Inflammatory macrophage (primary cell): ENCODE results near the gene LRRC8C.

Experiments used
- DNase-seq, 2 donors: peaks; one replicate each; pipeline ENCODE4 v3.0.0-alpha.2; 2020 to 2022
- total RNA-seq, 18 experiments: gene quantifications; one replicate each; lab custom pipeline; 2026; ENCODE audit warnings: mixed read lengths in 6 of 18, inconsistent platforms in 2 of 18; lab: John Stamatoyannopoulos, UW

LRRC8C gene
- 2.7 to 150 (median 29.2) reads per million in 18 experiments for total RNA-seq

- peak; percentile 79 to 86 for DNase-seq
These were observed at the start of gene LRRC8C for GRCh38 chr1:89632657-89633247. Gene LRRC8C (plus strand): TSS chr1:89633120. CDS start chr1:89686474, 53,354 bp downstream.

GRCh38 chr1:89584211-89584610 lies 48.7 kb upstream of the LRRC8C start:
- DNase-seq: no peak

- no peak for DNase-seq
These were observed 48.1 kb upstream of the LRRC8C start for GRCh38 chr1:89584781-89585180.

- no peak for DNase-seq
These were observed 45.2 kb upstream of the LRRC8C start for GRCh38 chr1:89587729-89588161.

- no peak for DNase-seq
These were observed 44.4 kb upstream of the LRRC8C start for GRCh38 chr1:89588480-89588879.

- DNase-seq: no peak
These were observed 43.4 kb upstream of the LRRC8C start for GRCh38 chr1:89589515-89589914.

- no peak for DNase-seq
These were observed 42.4 kb upstream of the LRRC8C start for GRCh38 chr1:89590341-89591080.

- DNase-seq: peak; percentile 71 to 72
These were observed 40.0 kb upstream of the LRRC8C start for GRCh38 chr1:89592861-89593302.

GRCh38 chr1:89594096-89594740 lies 38.7 kb upstream of the LRRC8C start:
- DNase-seq: no peak

GRCh38 chr1:89596698-89597097 lies 36.2 kb upstream of the LRRC8C start:
- DNase-seq: no peak

- DNase-seq: peak; percentile 36 to 60
These were observed 34.2 kb upstream of the LRRC8C start for GRCh38 chr1:89598450-89599331.

GRCh38 chr1:89599332-89599630 lies 33.6 kb upstream of the LRRC8C start:
- DNase-seq: no peak

- DNase-seq: peak; percentile 39 to 70
These were observed 32.3 kb upstream of the LRRC8C start for GRCh38 chr1:89600451-89601224.

- DNase-seq: no peak
These were observed 30.0 kb upstream of the LRRC8C start for GRCh38 chr1:89602871-89603404.

GRCh38 chr1:89603651-89604413 lies 29.1 kb upstream of the LRRC8C start:
- DNase-seq: no peak

GRCh38 chr1:89604414-89604735 lies 28.5 kb upstream of the LRRC8C start:
- no peak for DNase-seq

GRCh38 chr1:89605692-89606091 lies 27.2 kb upstream of the LRRC8C start:
- DNase-seq: peak in 1 of 2 donors; percentile 33

GRCh38 chr1:89606227-89606980 lies 26.5 kb upstream of the LRRC8C start:
- no peak for DNase-seq

GRCh38 chr1:89607156-89607555 lies 25.8 kb upstream of the LRRC8C start:
- DNase-seq: no peak
